Lower lobe of right lung (tissue), 2 donors: ENCODE data around the gene ABHD6. TPM values are rescaled to one million over a fixed set of nuclear protein-coding genes. Genes with fewer than 3 reads are reported as not detected.
A peak's percentile ranks its signal among the peaks of the same experiment; 100 is the strongest.

Experiments
- ATAC-seq, 2 donors: fragments of 200-7000 bp; cut with Tn5 transposase; one replicate each; pipeline ENCODE4 v1.9.1; 2020 to 2022; ENCODE audit warnings: mild to moderate bottlenecking in 2 of 2, moderate library complexity in 2 of 2
- DNase-seq: peaks from one replicate; pipeline ENCODE4 v3.0.0-alpha.2; 2020
- H3K27ac ChIP-seq: fragments of 200-600 bp; one replicate; pipeline ENCODE4 v1.8.0; 2022
- H3K27me3 ChIP-seq: fragments of 200-600 bp; one replicate; pipeline ENCODE4 v1.8.0; 2022; ENCODE audit warnings: low read depth
- H3K36me3 ChIP-seq: fragments of 200-600 bp; one replicate; pipeline ENCODE4 v1.8.0; 2022; ENCODE audit warnings: mild to moderate bottlenecking
- H3K4me1 ChIP-seq: fragments of 200-600 bp; one replicate; pipeline ENCODE4 v1.8.0; 2022
- H3K4me3 ChIP-seq: fragments of 200-600 bp; one replicate; pipeline ENCODE4 v1.8.0; 2022; ENCODE audit warnings: mild to moderate bottlenecking
- H3K9me3 ChIP-seq: fragments of 200-600 bp; one replicate; pipeline ENCODE4 v1.8.0; 2022
- intact Hi-C: fragments of 100-400 bp; cut with DNase I; formaldehyde crosslinking; loops from one replicate; pipeline ENCODE4 v1.11.0; 2022
- total RNA-seq: library from RNA; stranded (reverse); fragmentation: NEBNext Ultra II Directional; extraction: Animal tissue kit (Norgen Biotek cat#: 25700); gene quantifications from one replicate; pipeline ENCODE4 v1.2.1, GENCODE V29; 2021
- TF ChIP-seq, protein P1 (sequence below): fragments of 200-600 bp; IDR thresholded peaks from one replicate; pipeline ENCODE4 v1.8.0; 2022; ENCODE audit warnings: antibody characterized with exemption, mild to moderate bottlenecking
- donor health status: DM: no; HTN: yes; CAD: no; lungs with severe emphysema.

The ABHD6 gene
- total RNA-seq, 1 donor from 2014 or later, result 16.2 TPM

DNA sequence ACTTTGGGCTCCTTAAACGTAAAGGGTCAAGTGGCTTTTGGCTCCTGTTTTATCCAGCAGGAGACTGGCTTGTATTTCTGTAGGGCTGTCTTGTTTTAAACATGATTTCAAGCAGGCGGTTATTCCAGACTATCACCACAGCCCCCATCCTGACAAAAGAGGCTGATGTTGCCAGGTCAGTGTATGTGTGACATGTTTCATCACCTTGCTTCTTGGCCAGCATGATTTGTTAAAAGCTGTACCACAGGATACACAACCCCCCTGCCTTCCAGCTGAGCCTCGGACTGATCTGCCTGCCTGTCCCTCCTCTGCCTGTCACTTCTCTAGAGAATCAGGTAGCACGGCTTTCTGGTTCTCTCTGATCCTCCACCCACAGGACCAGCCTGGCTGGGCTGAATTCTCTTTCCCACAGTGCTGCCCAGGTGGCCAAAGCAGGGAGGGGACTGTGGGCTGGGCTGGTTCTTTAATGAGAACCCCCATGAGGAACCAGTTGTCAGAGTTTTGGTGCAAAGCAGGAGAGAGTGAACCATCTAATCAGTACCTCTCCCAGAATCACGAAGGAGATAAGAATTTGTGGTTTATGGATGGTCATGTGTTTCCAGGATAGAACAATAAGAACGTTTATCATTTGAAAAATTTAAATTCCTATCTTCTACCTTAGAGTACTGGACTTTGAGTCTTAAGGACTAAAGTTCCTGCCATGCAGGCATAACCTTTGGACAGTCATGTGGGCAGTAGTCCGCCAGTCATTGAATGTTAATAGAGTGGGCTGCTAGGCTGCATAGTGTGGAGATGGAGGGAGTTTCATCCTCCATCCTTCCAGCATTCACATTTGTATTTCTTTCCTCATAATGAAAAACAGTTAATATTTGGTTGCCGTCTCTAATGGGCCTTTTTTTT, 8.8 kb downstream of the ABHD6 start:
- no peaks in the 10 kb centered on the region for H3K4me1 ChIP-seq
- H3K4me3 ChIP-seq, result no peak overlapping the region
- TF ChIP-seq, protein P1, sequence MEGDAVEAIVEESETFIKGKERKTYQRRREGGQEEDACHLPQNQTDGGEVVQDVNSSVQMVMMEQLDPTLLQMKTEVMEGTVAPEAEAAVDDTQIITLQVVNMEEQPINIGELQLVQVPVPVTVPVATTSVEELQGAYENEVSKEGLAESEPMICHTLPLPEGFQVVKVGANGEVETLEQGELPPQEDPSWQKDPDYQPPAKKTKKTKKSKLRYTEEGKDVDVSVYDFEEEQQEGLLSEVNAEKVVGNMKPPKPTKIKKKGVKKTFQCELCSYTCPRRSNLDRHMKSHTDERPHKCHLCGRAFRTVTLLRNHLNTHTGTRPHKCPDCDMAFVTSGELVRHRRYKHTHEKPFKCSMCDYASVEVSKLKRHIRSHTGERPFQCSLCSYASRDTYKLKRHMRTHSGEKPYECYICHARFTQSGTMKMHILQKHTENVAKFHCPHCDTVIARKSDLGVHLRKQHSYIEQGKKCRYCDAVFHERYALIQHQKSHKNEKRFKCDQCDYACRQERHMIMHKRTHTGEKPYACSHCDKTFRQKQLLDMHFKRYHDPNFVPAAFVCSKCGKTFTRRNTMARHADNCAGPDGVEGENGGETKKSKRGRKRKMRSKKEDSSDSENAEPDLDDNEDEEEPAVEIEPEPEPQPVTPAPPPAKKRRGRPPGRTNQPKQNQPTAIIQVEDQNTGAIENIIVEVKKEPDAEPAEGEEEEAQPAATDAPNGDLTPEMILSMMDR, result no peak
- DNase-seq (no peak), ATAC-seq (no peak)
- no peak overlapping the region for H3K27ac ChIP-seq
- no peaks in the 10 kb centered on the region for H3K27me3 ChIP-seq
- no peaks in the 10 kb centered on the region for H3K36me3 ChIP-seq
- intact Hi-C loops, result no loop called here
- no peaks in the 10 kb centered on the region for H3K9me3 ChIP-seq

DNA sequence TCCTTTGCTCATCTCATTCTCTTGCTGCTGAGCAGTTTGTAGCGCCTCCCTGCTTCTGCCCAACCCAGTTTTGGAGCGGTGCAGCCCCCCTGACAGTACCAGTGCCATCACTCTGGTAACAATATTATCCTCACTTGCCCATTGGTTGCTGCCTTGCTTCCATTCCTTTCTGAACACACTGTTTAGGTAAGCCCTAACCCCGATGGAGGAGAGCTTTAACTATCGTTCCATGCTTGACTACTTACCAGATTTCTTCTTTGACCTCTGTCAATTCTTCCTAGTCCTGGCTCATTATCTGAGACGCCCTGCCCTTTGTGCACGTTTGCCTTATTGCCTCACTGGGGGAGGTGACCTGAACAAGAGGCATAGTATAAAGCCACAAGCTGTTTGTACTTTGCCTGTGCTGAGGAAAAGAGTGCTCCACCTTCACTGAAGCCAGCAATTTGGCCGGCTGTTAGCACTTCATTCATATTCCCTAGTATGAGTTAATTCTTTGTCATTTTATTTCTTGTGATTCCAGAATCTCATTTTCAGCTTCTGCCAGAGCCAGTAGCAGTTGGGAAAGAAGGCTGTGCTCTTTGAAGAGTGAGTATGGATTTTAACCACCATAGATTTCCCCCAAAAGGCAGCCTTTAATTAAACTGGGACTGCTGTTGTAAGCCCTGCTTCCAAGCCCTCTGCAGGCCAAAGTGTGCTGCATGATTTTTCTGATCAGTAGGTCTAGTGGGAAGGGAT, 11.9 kb downstream of the ABHD6 start:
- TF ChIP-seq, protein P1, result no peak
- Histone ChIP-seq H3K27ac (no peak overlapping the region), H3K4me1 (no peaks in the 10 kb centered on the region), H3K4me3 (no peak overlapping the region), H3K27me3 (no peaks in the 10 kb centered on the region), H3K36me3 (no peaks in the 10 kb centered on the region), H3K9me3 (no peaks in the 10 kb centered on the region)
- peak in 1 of 2 donors; percentile 62 for ATAC-seq
- DNase-seq, result no peak
- intact Hi-C loops, result no loop called here

DNA sequence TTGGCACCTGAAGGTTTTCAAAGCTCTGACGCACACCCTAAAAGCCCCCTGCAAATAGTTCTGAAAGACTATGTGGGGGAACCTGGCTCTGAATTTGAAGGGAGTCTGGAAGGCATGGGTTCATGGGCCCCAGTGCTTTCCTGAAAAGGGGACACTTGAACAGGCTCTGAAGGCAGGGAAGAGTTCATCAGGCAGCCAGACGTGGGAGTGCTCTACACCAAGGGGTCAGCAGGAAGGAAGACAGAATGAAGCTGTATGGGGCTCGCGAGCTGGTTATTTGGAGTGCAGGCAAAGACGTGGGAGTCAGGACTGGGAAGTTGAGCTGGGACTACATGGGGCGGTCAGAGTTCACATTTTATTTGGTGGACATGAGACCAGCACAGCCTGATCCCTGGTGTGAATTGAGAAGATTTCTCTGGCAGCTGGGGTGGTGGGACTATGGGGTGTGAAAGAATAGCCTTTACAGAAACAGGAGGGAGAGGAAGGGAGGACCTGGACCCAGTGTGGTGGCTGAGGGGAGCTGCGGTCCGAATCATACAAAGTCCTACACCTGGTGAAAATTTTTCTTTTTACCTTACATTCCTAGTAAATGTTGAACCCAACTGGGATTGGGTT, 12.6 kb downstream of the ABHD6 start:
- H3K4me1 ChIP-seq, result no peaks in the 10 kb centered on the region
- H3K36me3 ChIP-seq, result no peaks in the 10 kb centered on the region
- H3K27me3 ChIP-seq, result no peaks in the 10 kb centered on the region
- no peak for DNase-seq
- intact Hi-C loops, result no loop called here
- H3K4me3 ChIP-seq, result no peak overlapping the region
- no peak for ATAC-seq
- H3K27ac ChIP-seq, result no peak overlapping the region
- TF ChIP-seq, protein P1, result no peak
- no peaks in the 10 kb centered on the region for H3K9me3 ChIP-seq

DNA sequence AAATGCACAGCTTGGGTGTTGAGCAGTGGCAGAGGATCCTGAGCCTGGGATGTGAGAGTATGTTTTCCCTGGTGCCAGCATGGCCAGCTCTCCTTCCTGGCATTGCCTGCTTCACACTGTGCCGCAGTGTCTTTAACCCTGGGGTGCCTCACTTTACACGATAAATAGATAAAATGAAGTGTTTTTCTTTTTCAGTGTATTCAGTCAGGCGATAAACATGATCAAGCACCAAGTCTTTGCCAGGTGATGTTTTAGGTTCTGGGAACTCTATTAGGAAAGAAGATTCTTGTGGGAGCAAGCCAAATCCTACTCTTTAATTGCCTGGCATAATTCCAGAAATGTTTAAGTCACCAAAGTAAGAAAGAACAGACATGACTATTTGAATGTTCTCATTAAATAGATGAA, 14.0 kb downstream of the ABHD6 start:
- Histone ChIP-seq H3K27me3 (no peaks in the 10 kb centered on the region), H3K9me3 (no peaks in the 10 kb centered on the region), H3K36me3 (peaks cover 2% of the 10 kb centered on the region), H3K4me1 (no peaks in the 10 kb centered on the region), H3K4me3 (no peak overlapping the region), H3K27ac (no peak overlapping the region)
- intact Hi-C loops, result no loop called here
- ATAC-seq, result no peak
- no peak for DNase-seq
- TF ChIP-seq, protein P1, result no peak

GRCh38 chr3:58254144-58254543, 16.6 kb downstream of the ABHD6 start:
- Histone ChIP-seq H3K36me3 (peaks cover 25% of the 10 kb centered on the region), H3K27ac (no peak overlapping the region), H3K27me3 (no peaks in the 10 kb centered on the region), H3K9me3 (no peaks in the 10 kb centered on the region), H3K4me1 (no peaks in the 10 kb centered on the region), H3K4me3 (no peak overlapping the region)
- ATAC-seq (no peak), DNase-seq (no peak)
- TF ChIP-seq, protein P1, result no peak
- intact Hi-C loops, result no loop called here
